ENCODE measurements around the gene SUMO4. TPM values are rescaled to one million over a fixed set of nuclear protein-coding genes. Genes with fewer than 3 reads are reported as not detected.

Gene SUMO4
- 3.4 to 4.2 TPM (median 3.9 TPM) in 3 replicates for total RNA-seq

DNA sequence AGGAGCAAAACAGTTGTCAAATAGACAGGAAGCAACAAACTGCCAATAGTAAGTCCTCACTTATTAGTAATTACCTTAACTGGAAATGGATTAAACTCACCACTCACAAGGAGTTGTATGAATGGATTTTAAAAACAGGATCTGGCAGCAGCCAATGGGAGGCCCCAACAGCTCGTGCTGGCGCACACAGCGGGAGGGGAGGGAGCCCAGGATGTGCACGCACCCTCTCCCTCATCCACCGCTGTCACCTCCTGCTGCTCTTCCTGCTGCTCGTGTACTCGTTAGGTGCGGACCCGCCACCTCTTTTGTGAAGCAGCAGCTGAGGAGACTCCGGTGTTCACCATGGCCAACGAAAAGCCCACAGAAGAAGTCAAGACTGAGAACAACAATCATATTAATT lies at the start of gene SUMO4:
TSS of gene SUMO4 (plus strand) at position 213 of the 400 bp plus-strand sequence. CDS start at position 343, 130 bp downstream.
- H3K4me1 Mint-ChIP-seq = peaks cover 2% of the 10 kb centered on the region
- no peak within 1 kb of the TSS for H3K4me3 Mint-ChIP-seq
- no peaks in the 10 kb centered on the region for H3K27me3 Mint-ChIP-seq (ENCODE audit: low read depth)
- peaks cover 68% of the 10 kb centered on the region for H3K36me3 Mint-ChIP-seq
- DNase-seq (ENCODE audit: low spot score in 2 of 2, unreplicated experiment in 2 of 2) = no peak
- H3K9me3 Mint-ChIP-seq = peaks cover 16% of the 10 kb centered on the region
- H3K27ac Mint-ChIP-seq = no peak within 1 kb of the TSS
- TF ChIP-seq, protein P1, sequence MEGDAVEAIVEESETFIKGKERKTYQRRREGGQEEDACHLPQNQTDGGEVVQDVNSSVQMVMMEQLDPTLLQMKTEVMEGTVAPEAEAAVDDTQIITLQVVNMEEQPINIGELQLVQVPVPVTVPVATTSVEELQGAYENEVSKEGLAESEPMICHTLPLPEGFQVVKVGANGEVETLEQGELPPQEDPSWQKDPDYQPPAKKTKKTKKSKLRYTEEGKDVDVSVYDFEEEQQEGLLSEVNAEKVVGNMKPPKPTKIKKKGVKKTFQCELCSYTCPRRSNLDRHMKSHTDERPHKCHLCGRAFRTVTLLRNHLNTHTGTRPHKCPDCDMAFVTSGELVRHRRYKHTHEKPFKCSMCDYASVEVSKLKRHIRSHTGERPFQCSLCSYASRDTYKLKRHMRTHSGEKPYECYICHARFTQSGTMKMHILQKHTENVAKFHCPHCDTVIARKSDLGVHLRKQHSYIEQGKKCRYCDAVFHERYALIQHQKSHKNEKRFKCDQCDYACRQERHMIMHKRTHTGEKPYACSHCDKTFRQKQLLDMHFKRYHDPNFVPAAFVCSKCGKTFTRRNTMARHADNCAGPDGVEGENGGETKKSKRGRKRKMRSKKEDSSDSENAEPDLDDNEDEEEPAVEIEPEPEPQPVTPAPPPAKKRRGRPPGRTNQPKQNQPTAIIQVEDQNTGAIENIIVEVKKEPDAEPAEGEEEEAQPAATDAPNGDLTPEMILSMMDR (IDR thresholded peaks at IDR 0.05; ENCODE audit: unreplicated experiment) = no peak

DNA sequence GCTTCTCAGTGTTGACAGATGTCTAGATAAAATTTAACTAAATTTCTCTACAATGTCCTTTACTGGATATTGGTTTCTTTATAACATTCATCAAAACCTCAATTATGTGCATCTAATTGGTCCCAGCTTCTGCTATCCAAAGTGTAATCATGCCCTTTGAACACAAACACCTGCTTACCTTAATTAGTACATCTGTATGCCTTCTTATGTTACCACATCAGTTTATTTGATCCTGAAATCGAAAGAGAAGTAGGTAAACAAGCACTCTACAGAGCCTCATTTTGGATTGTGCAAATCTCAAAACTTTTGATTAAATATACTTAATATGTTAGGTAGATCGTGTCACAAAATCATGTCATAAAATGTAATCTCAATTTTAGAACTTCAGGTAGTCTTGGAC lies 46.1 kb upstream of the SUMO4 start:
- no peaks in the 10 kb centered on the region for H3K27me3 Mint-ChIP-seq (ENCODE audit: low read depth)
- peaks cover 3% of the 10 kb centered on the region for H3K36me3 Mint-ChIP-seq
- no peak overlapping the region for H3K4me3 Mint-ChIP-seq
- DNase-seq (ENCODE audit: low spot score in 2 of 2, unreplicated experiment in 2 of 2) = no peak
- H3K27ac Mint-ChIP-seq = no peak overlapping the region
- no peaks in the 10 kb centered on the region for H3K9me3 Mint-ChIP-seq
- peaks cover 9% of the 10 kb centered on the region for H3K4me1 Mint-ChIP-seq
- TF ChIP-seq, protein P1 (IDR thresholded peaks at IDR 0.05; ENCODE audit: unreplicated experiment) = no peak

DNA sequence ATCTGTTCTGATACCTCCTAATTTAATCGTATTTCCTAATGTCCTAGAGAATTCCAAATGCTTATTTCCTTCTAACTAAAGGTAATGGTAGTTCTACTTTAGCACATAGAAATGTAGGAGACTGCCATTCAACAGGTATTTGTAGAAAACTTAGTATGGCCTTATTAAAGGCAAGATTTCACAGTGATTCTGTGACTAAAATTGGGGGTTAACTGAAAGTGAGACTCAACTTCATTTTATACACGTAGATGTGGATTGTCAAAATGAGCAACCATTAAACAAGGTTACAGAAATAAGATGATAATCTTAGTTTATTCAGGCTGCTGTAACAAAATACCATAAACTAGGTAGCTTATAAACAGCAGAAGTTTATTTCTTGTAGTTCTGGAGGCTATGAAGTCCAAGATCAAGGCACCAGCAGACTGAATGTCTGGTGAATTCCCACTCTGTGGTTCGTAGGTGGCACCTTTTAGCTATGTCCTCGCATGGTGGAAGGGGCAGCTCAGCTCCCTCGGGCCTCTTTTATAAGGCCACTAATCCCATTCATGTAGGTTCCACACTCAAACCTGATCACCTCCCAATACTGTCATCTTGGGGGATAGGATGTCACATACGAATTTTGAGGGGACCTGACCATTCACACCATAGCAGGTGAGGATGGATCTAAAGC lies 43.8 kb upstream of the SUMO4 start:
- Mint-ChIP-seq H3K9me3 (no peaks in the 10 kb centered on the region), H3K4me1 (peaks cover 14% of the 10 kb centered on the region), H3K36me3 (peaks cover 3% of the 10 kb centered on the region), H3K27ac (no peak overlapping the region), H3K4me3 (no peak overlapping the region), H3K27me3 (ENCODE audit: low read depth) (no peaks in the 10 kb centered on the region)
- DNase-seq (ENCODE audit: low spot score in 2 of 2, unreplicated experiment in 2 of 2) = no peak
- TF ChIP-seq, protein P1 (IDR thresholded peaks at IDR 0.05; ENCODE audit: unreplicated experiment) = no peak

DNA sequence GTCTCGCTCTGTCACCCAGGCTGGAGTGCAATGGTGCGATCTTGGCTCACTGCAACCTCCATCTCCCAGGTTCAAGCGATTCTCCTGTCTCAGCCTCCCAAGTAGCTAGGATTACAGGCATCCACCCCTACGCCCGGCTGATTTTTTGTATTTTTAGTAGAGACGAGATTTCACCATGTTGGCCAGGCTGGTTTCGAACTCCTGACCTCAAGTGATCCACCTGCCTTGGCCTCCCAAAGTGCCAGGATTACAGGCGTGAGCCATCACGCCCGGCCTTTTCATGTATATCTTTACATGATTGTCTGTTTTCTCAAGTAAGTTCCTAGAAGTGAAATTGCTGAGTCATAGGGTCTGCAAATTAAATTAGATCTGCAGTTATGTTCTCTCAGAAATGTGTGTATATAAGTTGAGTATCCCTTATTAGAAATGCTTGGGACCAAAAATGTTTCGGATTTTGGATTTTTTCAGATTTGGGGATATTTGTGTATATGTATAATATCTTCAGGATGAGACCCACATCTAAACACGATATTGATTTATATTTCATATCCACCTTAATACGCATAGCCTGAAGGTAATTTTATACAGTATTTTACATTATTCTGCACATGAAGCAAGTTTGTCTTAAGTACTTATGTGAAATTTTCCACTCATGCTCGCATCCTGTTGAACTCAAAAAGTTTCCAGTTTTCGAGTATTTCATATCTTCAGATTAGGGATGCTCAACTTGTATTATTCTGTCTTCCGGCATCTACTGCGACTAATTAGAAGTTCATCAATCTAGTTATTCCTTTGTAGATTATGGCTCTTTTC lies 42.1 kb upstream of the SUMO4 start:
- Mint-ChIP-seq H3K4me3 (no peak overlapping the region), H3K9me3 (peaks cover 8% of the 10 kb centered on the region), H3K4me1 (peaks cover 14% of the 10 kb centered on the region), H3K27me3 (ENCODE audit: low read depth) (no peaks in the 10 kb centered on the region), H3K36me3 (peaks cover 11% of the 10 kb centered on the region), H3K27ac (no peak overlapping the region)
- TF ChIP-seq, protein P1 (IDR thresholded peaks at IDR 0.05; ENCODE audit: unreplicated experiment) = no peak
- DNase-seq (ENCODE audit: low spot score in 2 of 2, unreplicated experiment in 2 of 2) = no peak

DNA sequence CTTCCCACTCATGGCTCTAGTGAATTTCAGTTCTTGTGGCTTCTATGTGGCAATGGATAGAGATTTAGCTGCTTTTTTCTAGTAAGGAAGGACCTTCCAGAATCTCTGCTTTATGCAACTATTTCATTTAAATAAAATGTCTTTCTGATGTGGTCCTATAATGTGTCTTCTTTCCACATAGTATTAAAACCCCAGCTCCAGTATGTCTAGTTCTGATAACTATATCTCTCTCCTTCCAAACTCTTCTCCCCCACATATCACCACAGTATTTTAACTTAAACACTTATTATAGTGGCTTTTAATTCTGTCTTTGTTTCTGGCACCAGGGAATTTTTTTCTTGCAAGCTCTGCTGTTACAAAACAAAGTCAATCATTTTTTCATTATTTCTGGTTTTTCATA lies 40.6 kb upstream of the SUMO4 start:
- Mint-ChIP-seq H3K27me3 (ENCODE audit: low read depth) (no peaks in the 10 kb centered on the region), H3K4me1 (peaks cover 23% of the 10 kb centered on the region), H3K36me3 (peaks cover 11% of the 10 kb centered on the region), H3K4me3 (no peak overlapping the region), H3K27ac (peak overlapping the region; percentile 19), H3K9me3 (peaks cover 8% of the 10 kb centered on the region)
- TF ChIP-seq, protein P1 (IDR thresholded peaks at IDR 0.05; ENCODE audit: unreplicated experiment) = no peak
- DNase-seq (ENCODE audit: low spot score in 2 of 2, unreplicated experiment in 2 of 2) = no peak

All from mesothelial cell of epicardium (in vitro differentiated cells).